Measurements from ENCODE around the gene NAA20.

Gene NAA20

DNA sequence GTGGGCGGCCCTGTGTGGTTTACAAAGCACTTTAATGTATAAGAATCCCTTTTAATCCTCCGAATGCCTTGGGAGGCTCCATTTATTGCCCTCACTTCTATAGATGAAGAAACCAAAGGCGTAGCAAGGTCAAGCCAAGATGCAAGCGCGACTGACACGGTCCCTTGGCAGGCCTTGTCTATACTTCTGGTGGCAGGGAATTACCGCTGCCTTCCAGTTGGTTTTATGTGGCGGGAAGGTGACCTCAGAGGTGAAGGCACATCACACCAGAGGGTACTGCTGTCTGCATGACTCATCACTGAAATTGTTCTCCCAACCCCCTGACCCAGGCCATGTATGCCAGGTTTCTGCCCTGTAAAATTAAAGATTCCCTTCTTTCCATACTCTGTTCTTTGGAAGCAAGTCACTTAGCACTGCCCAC, 36.1 kb upstream of the NAA20 start:
- ChIA-PET CTCF (interaction anchor here (0.8 to 3.0 kb wide), 3 partner anchors 10 to 195 kb away, joined by 3 to 14 read pairs (median 4); no protein-coding TSS in a partner anchor), POLR2A (no interaction called here)
- TF ChIP-seq, protein P1, sequence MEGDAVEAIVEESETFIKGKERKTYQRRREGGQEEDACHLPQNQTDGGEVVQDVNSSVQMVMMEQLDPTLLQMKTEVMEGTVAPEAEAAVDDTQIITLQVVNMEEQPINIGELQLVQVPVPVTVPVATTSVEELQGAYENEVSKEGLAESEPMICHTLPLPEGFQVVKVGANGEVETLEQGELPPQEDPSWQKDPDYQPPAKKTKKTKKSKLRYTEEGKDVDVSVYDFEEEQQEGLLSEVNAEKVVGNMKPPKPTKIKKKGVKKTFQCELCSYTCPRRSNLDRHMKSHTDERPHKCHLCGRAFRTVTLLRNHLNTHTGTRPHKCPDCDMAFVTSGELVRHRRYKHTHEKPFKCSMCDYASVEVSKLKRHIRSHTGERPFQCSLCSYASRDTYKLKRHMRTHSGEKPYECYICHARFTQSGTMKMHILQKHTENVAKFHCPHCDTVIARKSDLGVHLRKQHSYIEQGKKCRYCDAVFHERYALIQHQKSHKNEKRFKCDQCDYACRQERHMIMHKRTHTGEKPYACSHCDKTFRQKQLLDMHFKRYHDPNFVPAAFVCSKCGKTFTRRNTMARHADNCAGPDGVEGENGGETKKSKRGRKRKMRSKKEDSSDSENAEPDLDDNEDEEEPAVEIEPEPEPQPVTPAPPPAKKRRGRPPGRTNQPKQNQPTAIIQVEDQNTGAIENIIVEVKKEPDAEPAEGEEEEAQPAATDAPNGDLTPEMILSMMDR (IDR thresholded peaks at IDR 0.05; ENCODE audit: insufficient read depth, low read length, missing control alignments): no peak
- H3K4me3 ChIP-seq (ENCODE audit: low read depth, low read length): no peak overlapping the region
- DNase-seq (ENCODE audit: low read depth, low spot score): no peak

DNA sequence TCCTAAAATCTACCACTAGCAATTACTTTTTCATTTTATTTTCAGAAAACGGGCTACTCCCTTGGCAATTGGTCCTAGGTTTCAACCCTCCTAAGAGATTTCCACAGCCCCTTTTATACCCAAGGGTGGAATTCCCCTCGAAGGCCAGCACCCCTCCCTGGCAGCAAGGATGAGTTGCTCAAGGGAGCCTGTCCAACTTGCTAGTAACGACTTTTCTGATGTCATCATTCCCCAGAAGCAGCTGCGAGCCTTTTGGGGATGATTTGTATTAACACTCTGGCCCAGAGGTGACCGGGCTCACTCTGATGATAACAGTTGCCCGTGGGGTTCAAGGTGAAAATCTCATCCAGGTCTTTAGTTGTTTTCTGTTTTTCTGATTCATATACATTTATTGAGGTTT, 30.7 kb upstream of the NAA20 start:
- ChIA-PET CTCF (interaction anchor here (1.1 to 1.7 kb wide), 4 partner anchors 13 to 294 kb away, joined by 3 to 5 read pairs (median 4); no protein-coding TSS in a partner anchor), POLR2A (interaction anchor here (0.8 to 1.0 kb wide), 2 partner anchors 11 to 1396 kb away, joined by 3 read pairs; no protein-coding TSS in a partner anchor)
- no peak for DNase-seq (ENCODE audit: low read depth, low spot score)
- H3K4me3 ChIP-seq (ENCODE audit: low read depth, low read length): no peak overlapping the region
- TF ChIP-seq, protein P1 (IDR thresholded peaks at IDR 0.05; ENCODE audit: insufficient read depth, low read length, missing control alignments): no peak

DNA sequence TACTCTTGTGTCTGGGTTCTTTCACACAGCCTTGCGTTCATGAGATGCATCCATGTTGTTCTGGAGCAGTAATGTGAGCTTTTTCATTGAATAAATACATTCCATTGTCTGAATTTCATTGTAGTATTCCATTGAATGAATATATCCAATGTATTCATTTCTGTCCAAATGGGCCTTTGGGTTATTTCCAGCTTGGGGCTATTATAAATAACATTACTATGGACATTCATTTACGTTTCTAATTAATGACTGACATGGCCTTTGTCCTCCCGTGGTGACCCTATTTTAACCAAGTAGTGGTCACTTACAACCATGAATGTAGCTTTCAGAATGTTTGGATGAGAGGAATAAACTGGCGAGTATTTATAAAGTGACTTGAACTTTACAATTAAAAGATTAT, 30.1 kb upstream of the NAA20 start:
- POLR2A ChIA-PET: interaction anchor here (0.8 to 1.1 kb wide), 3 partner anchors 10 to 1397 kb away, joined by 3 read pairs; no protein-coding TSS in a partner anchor
- CTCF ChIA-PET: interaction anchor here (0.8 to 1.3 kb wide), 4 partner anchors 12 to 294 kb away, joined by 3 to 5 read pairs (median 4); no protein-coding TSS in a partner anchor
- H3K4me3 ChIP-seq (ENCODE audit: low read depth, low read length): no peak overlapping the region

DNA sequence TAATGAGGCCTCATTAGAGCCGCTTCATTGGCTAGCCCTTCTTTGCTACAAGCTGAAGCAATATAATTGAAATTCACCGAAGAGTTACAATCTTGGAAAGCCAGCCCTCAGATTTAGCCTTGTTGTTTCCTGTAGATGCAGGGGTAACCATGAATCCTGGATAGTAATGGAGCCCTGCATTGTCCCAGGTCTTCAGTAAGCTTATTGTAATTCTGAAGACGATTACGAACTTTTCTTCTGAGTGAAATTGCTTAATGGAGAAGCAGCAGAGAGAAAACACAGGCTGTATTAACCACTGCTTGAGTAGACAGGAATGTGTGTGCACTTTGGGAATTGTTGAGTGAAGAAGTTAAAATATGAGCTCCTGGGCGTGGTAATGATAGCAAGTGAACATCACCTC, 26.3 kb upstream of the NAA20 start:
- ChIA-PET POLR2A (interaction anchor here (6.1 kb wide), 1 partner anchor 15 kb away, joined by 67 read pairs; no protein-coding TSS in a partner anchor), CTCF (interaction anchor here (1.1 to 6.8 kb wide), 4 partner anchors 9 to 206 kb away, joined by 3 to 97 read pairs (median 34); no protein-coding TSS in a partner anchor)
- TF ChIP-seq, protein P1 (IDR thresholded peaks at IDR 0.05; ENCODE audit: insufficient read depth, low read length, missing control alignments): no peak
- no peak overlapping the region for H3K4me3 ChIP-seq (ENCODE audit: low read depth, low read length)
- no peak for DNase-seq (ENCODE audit: low read depth, low spot score)

More for the DNA sequence above, 30.1 kb upstream of the NAA20 start:
- no peak for DNase-seq (ENCODE audit: low read depth, low spot score)
- TF ChIP-seq, protein P1 (IDR thresholded peaks at IDR 0.05; ENCODE audit: insufficient read depth, low read length, missing control alignments): no peak

DNA sequence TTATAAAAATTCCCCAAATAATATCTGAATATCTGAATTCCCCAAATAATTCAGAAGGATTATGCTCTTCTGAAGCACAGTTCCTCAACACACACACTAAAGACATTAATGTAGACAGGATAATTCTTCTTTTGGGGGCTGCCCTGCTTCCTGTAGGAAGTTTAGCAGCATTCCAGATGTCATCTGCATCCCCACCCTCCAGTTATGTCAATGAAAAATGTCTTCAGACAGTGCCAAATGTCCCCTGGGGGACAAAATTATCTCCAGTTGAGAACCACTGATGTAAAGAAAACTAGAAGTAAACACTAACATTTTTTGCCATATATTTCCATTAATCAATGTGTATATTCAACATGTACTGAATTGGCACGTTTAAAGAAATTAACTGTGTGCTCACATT, 25.9 kb upstream of the NAA20 start:
- DNase-seq (ENCODE audit: low read depth, low spot score): no peak
- POLR2A ChIA-PET: interaction anchor here (6.1 kb wide), 1 partner anchor 16 kb away, joined by 67 read pairs; no protein-coding TSS in a partner anchor
- CTCF ChIA-PET: interaction anchor here (1.1 to 6.8 kb wide), 4 partner anchors 10 to 207 kb away, joined by 3 to 97 read pairs (median 34); no protein-coding TSS in a partner anchor
- no peak overlapping the region for H3K4me3 ChIP-seq (ENCODE audit: low read depth, low read length)
- TF ChIP-seq, protein P1 (IDR thresholded peaks at IDR 0.05; ENCODE audit: insufficient read depth, low read length, missing control alignments): no peak

DNA sequence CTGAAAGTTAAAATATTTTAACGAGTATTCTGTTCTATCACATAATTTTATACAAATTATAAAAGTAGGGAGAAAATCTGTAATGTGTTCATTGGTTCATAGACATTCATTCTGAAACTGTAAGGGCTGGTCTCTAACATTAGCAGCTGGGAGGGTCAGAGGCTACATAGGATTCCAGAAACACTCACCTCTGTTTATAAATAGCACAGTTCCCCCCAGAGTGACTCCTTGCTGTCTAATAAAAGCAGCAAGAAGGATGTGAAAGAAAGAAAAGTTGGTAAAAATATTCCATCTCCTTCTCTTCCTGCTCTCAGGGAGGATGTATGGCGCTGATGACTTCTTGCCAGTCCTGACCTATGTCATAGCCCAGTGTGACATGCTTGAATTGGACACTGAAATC, 25.3 kb upstream of the NAA20 start:
- CTCF ChIA-PET: interaction anchor here (1.1 to 6.8 kb wide), 5 partner anchors 10 to 219 kb away, joined by 3 to 97 read pairs (median 14); no protein-coding TSS in a partner anchor
- POLR2A ChIA-PET: interaction anchor here (6.1 kb wide), 1 partner anchor 16 kb away, joined by 67 read pairs; no protein-coding TSS in a partner anchor
- H3K4me3 ChIP-seq (ENCODE audit: low read depth, low read length): no peak overlapping the region
- DNase-seq (ENCODE audit: low read depth, low spot score): no peak
- TF ChIP-seq, protein P1 (IDR thresholded peaks at IDR 0.05; ENCODE audit: insufficient read depth, low read length, missing control alignments): no peak

Measured in AG04449 (cell line).